Cardiac fibroblast (primary cell): ENCODE measurements around the gene SYT7.
A peak's percentile ranks its signal among the peaks of the same experiment; 100 is the strongest.
"Not testable (repeated sequence)": the region's sequence is repeated elsewhere in the genome, so short reads cannot be mapped to it uniquely, and the experiment has no call there.

ENCODE experiments used
- DNase-seq, 2 donors: peaks; one replicate each; pipeline versions ENCODE4 v3.0.0 to v3.0.0-alpha.2; 2010; ENCODE audit warnings: low read depth in 2 of 2
- H3K4me3 ChIP-seq, 2 donors: replicated peaks in 1 of 2; 1 replicate in 1 of 2; 2 replicates in 1 of 2; pipeline ENCODE4 v1.5.1; 2011; ENCODE audit warnings: low read depth in 2 of 2, low read length in 2 of 2, mild to moderate bottlenecking in 2 of 2, moderate library complexity in 1 of 2
- CTCF ChIP-seq: IDR thresholded peaks from one replicate; pipeline ENCODE4 v1.5.1; 2011; ENCODE audit warnings: low read depth, mild to moderate bottlenecking, low read length, inconsistent platforms

The SYT7 gene

GRCh38 chr11:61480261-61480993 lies 100.4 kb downstream of the SYT7 start:
- no peak overlapping the region for H3K4me3 ChIP-seq
- no peak for DNase-seq
- TF ChIP-seq CTCF: no peak

- not testable (repeated sequence) for DNase-seq
These were observed 101.4 kb downstream of the SYT7 start for GRCh38 chr11:61479360-61480058.

GRCh38 chr11:61477727-61478148 lies 103.1 kb downstream of the SYT7 start:
- DNase-seq: peak; percentile 34 to 37
- no peak overlapping the region for H3K4me3 ChIP-seq
- peak; percentile 89 for TF ChIP-seq CTCF

More at GRCh38 chr11:61479360-61480058, 101.4 kb downstream of the SYT7 start:
- H3K4me3 ChIP-seq: not testable (repeated sequence)

GRCh38 chr11:61477126-61477525 lies 103.8 kb downstream of the SYT7 start:
- H3K4me3 ChIP-seq: no peak overlapping the region
- TF ChIP-seq CTCF: no peak
- DNase-seq: no peak

GRCh38 chr11:61476371-61476770 lies 104.5 kb downstream of the SYT7 start:
- no peak for DNase-seq
- no peak overlapping the region for H3K4me3 ChIP-seq
- no peak for TF ChIP-seq CTCF

GRCh38 chr11:61475433-61475832 lies 105.4 kb downstream of the SYT7 start:
- DNase-seq: no peak
- H3K4me3 ChIP-seq: no peak overlapping the region
- no peak for TF ChIP-seq CTCF

- TF ChIP-seq CTCF: no peak
- DNase-seq: no peak
These were observed 106.7 kb downstream of the SYT7 start for GRCh38 chr11:61474013-61474643.

More at GRCh38 chr11:61474013-61474643, 106.7 kb downstream of the SYT7 start:
- no peak overlapping the region for H3K4me3 ChIP-seq
